Stimulated activated CD4-positive, alpha-beta T cell treated with anti-CD3 and anti-CD28 coated beads, Interleukin-4, amount 100 ng/mL, for 48 hours (primary cell): ENCODE data around the gene BRSK2.
"Not testable (repeated sequence)": the region's sequence is repeated elsewhere in the genome, so short reads cannot be mapped to it uniquely, and the experiment has no call there.

Experiments
- DNase-seq, 2 donors: peaks; one replicate each; pipeline ENCODE4 v3.0.0-alpha.2; 2020; ENCODE audit warnings: low read depth in 2 of 2

Gene BRSK2

GRCh38 chr11:1354125-1354938 lies 35.4 kb upstream of the BRSK2 start:
- DNase-seq, result no peak

GRCh38 chr11:1356007-1356435 lies 33.7 kb upstream of the BRSK2 start:
- no peak for DNase-seq

GRCh38 chr11:1356478-1356960 lies 33.2 kb upstream of the BRSK2 start:
- DNase-seq, result no peak

GRCh38 chr11:1358286-1358685 lies 31.4 kb upstream of the BRSK2 start:
- no peak for DNase-seq

GRCh38 chr11:1358931-1359330 lies 30.8 kb upstream of the BRSK2 start:
- not testable (repeated sequence) for DNase-seq

GRCh38 chr11:1359556-1359955 lies 30.2 kb upstream of the BRSK2 start:
- no peak for DNase-seq

GRCh38 chr11:1360181-1360834 lies 29.4 kb upstream of the BRSK2 start:
- no peak for DNase-seq

- no peak for DNase-seq
Observed at GRCh38 chr11:1360835-1361357, 28.8 kb upstream of the BRSK2 start.

- DNase-seq, result no peak
Observed at GRCh38 chr11:1361882-1362281, 27.9 kb upstream of the BRSK2 start.

GRCh38 chr11:1367721-1368120 lies 22.0 kb upstream of the BRSK2 start:
- no peak for DNase-seq

GRCh38 chr11:1368216-1368615 lies 21.5 kb upstream of the BRSK2 start:
- no peak for DNase-seq

- DNase-seq, result no peak
Observed at GRCh38 chr11:1368966-1369365, 20.8 kb upstream of the BRSK2 start.

GRCh38 chr11:1369371-1370005 lies 20.2 kb upstream of the BRSK2 start:
- no peak for DNase-seq

GRCh38 chr11:1370186-1371025 lies 19.3 kb upstream of the BRSK2 start:
- no peak for DNase-seq

GRCh38 chr11:1371026-1371325 lies 18.8 kb upstream of the BRSK2 start:
- no peak for DNase-seq

GRCh38 chr11:1371377-1371776 lies 18.4 kb upstream of the BRSK2 start:
- DNase-seq, result no peak

- DNase-seq, result no peak
Observed at GRCh38 chr11:1371836-1372465, 17.8 kb upstream of the BRSK2 start.

GRCh38 chr11:1372660-1373059 lies 17.1 kb upstream of the BRSK2 start:
- DNase-seq, result no peak

- DNase-seq, result no peak
Observed at GRCh38 chr11:1373536-1374214, 16.1 kb upstream of the BRSK2 start.

- DNase-seq, result no peak
Observed at GRCh38 chr11:1375161-1375954, 14.4 kb upstream of the BRSK2 start.
